NCI-H1048 (cell line): ENCODE data around the gene ZCCHC9.
"Not testable (repeated sequence)": the region's sequence is repeated elsewhere in the genome, so short reads cannot be mapped to it uniquely, and the experiment has no call there.

Source experiments
- DNase-seq: peaks from one replicate; lab custom pipeline; 2025; lab: John Stamatoyannopoulos, UW

ZCCHC9 gene

DNA sequence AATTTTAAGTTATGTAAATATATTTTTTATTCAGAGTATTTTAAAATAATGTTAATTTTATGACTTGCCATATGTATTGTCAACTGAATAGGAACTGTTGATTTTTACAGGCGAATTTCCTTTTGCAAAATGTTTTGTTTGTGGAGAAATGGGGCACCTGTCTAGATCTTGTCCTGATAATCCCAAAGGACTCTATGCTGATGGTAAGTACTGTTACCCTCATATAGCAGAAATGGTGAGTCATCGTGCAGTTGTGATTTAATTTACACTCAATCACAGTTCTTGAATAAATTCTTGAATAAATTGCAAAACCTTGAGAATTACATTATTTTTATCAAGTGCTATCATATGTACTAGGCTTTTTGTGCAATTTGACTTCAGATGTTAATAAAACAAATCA is 7.4 kb downstream of the ZCCHC9 start:
- DNase-seq, result no peak

DNA sequence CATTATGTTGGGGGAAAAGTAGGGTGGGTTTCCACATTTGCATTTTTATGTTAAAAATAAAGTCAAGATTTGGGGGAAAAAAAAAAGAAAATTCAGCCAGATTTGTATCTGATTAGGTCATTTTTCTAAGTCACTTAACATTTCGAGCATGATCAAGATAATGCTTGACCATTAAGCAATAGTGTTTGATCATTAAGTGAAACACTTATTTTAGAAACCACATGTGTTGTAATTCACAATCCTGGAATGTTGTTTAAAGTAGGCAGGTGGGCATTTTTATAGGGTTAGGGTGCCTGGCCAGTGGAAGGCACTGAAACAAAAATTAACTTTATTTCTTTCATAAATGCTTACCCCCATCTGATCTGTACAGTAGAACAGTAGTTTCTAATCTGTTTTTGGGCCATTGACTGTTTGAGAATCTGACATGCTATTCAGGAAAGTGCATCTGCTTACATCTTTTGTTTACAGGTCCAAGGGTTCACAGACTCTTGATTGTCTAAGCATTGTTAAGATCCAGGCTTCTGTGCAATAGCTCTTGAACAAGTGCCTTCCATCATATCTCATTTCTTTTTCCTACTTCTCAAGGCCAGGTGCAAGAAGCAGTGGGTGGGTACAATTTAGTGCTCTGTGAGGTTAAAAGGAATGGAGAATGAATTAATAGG is 9.1 kb downstream of the ZCCHC9 start:
- no peak for DNase-seq

DNA sequence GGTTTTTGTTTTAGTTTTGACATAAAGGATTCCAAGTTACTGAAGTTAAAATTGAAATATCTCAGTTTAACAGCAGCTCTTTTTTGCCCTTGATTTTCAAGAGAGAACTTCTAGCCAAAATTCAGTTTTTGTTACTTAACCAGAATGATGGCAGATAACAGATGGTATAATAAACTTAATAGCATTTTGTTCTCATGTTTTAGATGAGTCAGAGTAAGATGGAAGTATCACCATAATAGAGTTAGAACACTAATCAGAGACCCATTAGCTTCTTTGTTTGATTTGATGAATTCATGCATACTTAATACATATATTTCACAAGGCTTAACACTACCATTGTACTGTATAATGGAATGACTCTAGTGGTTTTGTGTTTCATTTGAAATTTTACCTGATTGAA is 11.9 kb downstream of the ZCCHC9 start:
- DNase-seq, result no peak

DNA sequence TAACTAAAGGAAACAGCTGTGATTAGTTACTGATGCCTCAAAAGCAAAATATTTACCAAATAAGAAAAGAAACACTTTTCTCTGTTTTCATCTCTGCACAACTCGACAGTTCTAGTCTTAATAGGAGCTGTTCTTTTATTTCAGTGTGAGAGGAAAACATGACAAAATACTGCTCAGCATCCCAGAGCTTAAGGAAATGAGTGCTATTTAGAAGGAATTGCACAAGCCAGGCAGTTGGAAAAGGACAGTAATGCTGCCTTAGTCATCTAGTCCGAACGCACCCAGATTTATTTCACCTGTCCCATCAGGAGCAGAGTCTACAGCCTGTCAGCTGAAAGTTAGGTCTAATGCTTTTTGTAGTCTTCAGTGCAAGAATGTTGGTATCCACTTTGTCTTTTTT is 12.3 kb downstream of the ZCCHC9 start:
- no peak for DNase-seq

DNA sequence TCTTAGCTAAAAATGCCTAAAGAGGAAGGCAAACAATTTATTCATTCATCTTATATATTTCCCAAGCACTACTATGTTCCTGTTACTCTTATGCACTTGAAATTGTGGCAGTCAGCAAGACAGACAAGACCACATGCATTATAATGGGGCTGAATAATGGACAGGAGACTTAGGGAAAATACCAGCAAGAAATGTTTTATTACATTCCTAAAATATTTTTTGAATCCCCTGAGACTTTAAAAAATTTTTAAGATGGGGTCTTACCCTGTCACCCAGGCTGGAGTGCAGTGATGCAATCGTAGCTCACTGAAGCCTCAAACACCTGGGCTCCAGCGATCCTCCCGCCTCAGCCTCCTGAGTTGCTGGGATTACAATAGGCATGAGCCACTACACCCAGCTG is 13.2 kb downstream of the ZCCHC9 start:
- DNase-seq, result no peak

DNA sequence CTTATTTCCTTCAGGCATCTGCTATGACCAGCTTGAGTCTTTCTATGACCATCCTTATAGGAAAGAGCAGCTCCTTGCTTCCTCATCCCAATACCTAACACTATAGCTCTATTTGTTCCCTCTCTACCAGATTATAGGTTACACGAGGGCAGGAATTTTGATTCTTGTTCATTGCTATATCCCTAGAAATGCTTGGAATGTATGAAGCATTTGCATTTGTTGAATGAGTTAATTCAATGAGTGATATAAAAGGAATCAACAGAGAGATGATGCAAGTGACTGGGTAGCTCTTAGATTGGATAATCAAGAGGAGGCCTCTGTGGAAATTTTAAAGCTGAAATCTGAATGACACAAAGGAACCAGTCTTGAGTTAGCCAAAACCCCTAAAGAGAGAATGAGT is 13.9 kb downstream of the ZCCHC9 start:
- no peak for DNase-seq

DNA sequence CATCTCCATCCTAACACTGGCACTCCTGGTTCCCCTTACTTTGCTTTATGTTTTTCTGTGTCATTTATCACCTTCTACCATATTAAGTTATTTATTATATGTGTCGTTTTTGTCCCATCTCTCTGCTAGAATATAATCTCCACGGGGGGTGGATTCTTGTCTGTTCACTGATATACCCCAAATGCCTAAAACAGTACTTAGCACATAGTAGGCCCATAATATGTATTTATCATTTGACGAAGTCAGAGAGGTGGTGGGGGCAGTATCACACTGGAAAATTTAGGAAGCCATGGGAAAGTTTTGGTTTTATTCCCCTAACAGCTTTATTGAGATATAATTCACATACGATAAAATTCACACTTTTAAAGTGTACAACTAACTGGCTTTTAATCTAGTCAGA is 14.4 kb downstream of the ZCCHC9 start:
- DNase-seq, result no peak

DNA sequence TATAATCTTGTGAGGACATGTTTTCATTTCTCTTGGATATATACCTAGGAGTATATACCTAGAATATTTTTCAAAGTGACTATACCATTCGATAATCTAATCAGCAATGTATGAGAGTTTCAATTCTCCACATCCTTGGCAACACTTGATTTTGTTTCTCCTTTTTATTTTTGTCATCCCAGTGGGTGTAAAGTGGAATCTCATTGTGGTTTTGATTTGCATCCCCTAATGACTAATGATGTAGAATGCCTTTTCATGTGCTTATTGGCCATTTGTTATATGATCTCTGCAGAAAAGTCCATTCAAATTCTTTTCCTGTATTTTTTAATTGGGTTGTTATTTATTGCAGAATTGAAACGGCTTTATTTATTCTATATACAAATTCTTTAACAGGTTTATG is 15.2 kb downstream of the ZCCHC9 start:
- no peak for DNase-seq

DNA sequence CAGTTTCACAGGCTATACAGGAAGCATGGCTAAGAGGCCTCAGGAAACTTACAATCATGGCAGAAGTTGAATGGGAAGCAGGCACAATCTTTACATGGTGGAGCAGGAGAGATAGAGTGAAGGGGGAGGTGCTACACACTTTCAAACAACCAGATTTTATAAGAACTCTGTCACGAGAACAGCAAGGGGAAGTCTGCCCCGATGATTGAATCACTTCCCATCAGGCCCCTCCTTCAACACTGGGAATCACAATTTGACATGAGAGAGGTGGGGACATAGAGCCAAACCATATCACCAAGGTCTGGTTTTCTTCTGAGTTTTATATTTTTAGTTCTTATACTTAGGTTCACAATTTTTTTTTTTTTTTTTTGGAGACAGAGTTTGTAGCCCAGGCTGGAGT is 16.1 kb downstream of the ZCCHC9 start:
- DNase-seq, result no peak

DNA sequence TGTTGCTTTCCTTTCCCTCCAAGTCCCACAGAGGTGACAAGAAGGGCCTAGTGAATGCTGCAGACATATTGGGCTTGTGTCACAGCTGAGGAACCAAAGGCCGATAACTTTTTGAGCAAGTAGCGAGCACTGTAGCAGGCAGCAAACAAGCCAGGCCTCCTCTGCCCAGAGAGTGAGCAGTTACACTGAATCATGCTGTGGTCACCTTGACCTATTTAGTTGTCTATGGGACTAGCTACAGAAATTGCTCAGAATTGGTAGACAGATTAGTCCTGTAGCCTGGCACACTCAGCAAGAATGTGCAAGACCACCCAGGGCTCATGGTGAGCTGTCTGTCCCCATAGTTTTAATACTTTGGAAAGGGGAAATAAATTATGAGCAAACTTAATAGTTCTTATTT is 25.2 kb downstream of the ZCCHC9 start:
- DNase-seq, result no peak

DNA sequence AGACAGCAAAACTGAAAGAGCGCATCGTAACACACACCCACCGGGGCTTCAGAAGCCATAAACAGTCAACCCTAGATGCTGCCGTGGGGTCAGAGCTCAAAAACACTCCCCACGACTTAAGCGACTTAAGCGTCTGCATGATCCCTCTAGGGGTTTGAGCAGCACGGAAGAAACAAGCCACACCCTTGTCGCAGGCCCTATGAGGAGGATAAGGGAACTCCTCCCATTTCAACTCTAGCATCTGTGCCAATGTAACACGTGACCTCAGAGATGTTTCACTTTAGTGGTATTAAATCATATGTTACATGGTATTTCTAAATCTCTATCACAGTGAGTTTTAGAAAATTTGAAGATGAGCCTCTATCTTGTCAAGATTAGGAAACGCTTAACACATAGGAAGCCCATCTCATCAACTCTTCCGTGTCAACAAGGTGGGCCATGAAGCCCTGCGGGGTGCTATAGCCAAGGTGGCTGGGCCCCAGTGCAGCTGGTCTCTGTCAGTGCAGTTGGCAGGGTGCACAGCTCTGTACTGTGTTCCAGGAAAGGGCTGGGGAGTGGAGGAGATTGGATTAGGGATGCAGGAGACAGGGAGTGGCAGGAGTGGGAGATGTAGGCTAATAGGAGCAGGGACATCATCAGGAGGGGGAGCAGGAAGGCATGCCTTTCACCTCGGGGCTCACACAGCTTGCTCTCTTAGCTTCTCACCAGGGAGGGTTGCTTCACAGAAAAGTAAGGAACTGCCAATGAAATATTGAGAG is 33.1 kb downstream of the ZCCHC9 start:
- DNase-seq, result no peak

DNA sequence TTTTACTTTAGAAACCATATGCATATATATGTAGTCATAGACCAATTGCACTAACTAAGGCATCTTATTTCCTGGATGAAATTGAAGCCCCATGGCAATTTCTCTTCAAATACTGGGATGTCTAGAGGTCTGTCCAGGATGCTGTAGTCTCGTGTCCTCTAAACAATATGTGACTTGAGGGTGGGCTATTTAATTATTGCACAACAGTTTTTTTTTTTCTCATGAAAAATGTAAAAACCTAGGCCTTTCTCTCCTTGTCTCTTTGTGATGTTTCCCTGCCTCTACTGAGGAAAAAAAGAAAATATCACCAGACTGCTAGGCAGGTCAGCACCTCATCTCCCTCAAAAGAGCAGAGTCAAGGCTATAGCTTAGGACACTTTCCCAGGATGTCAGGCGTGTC is 34.6 kb downstream of the ZCCHC9 start:
- no peak for DNase-seq

DNA sequence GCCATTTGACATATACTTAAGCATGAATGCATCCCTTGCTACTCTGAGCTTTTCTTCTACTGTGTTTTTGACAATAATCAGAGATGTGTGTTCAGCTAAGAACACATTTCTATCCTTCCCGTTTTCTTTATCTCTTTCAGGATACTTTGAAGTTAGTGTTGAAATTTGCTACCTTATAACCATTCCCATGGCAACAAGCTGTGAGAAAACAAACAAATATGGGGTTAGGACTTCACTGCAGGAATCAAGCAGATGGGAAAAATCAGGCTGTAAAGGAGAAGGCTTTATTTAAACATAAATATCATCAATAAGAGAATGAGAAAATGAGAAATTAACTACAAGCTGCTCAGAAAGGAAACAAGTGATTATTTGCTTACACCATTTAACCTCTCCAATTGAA is 35.2 kb downstream of the ZCCHC9 start:
- no peak for DNase-seq

DNA sequence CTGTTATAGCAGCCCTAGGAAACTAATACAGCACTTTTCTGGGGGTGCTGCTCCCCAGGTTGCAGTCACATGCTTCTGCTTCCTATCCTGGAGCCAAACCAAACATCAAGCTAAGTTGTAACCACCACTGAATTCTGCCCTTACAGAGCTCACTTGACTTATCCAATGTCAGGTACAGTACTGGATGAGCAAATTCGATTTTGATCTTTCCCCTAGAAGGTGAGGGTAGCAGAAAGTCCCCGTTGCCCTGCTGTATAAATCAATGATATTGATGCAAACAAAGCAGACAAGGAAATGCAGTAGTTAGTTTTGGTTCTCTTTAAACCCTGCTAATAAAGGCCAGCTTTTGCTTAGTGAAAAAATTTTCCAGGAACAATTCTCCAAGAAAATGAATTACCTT is 36.4 kb downstream of the ZCCHC9 start:
- DNase-seq, result no peak

DNA sequence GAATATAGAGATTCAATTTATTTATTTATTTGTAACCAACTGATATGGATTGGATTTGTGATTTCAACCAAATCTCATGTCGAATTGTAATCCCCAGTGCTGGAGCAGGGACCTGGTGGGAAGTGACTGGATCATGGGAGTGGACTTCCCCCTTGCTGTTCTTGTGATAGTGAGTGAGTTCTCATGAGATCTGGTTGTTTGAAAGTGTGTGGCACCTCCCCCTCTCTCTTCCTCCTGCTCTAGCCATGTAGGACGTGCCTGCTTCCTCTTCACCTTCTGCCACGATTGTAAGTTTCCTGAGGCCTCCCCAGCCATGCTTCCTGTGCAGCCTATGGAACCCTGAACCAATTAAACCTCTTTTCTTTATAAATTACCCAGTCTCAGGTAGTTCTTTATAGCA is 36.8 kb downstream of the ZCCHC9 start:
- not testable (repeated sequence) for DNase-seq

DNA sequence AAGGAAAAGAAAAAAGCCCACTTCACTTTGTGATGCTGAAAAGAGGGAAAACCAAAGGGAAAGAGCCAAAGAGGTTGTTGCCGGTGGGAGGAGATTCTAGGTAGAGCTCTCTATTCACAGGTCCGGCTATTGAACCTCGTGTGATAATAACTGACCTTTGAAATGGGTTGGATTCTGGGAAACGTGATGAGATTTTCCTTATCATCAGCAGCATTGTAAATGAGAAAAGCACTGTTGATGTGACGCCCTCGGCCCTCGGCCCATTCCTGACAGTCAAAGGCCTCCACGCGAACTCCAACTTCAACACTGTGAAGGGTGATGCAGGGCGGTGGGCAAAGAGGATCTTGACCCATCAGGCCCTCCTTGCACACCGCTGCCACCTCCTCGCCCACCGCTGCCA is 43.3 kb downstream of the ZCCHC9 start:
- DNase-seq, result no peak

DNA sequence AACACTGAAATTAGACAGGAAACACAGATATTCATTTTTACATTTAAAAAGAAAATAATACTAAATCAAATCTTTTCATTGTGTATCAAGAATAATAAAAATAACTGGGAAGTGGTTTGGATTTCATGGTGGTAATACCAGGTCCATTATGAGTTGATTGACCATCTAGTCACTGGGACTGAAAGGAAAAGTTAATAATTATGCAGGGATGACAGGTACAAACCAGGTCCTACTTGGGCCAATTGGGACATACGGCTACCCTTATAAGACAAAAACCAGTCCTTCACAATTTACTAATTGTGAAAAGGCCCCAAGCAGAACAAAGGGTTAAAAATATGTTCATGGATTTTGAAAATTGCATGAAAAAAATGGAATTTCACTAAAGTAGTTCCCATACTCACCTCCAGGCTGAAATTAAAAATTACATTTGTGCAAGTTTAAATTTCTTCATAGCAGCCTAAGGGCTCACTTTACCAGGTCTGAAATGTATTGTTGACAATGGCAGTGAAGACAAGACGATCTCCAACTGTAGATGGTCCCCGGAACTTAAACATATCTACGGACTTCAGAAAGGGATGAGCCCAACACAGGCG is 44.1 kb downstream of the ZCCHC9 start:
- no peak for DNase-seq

DNA sequence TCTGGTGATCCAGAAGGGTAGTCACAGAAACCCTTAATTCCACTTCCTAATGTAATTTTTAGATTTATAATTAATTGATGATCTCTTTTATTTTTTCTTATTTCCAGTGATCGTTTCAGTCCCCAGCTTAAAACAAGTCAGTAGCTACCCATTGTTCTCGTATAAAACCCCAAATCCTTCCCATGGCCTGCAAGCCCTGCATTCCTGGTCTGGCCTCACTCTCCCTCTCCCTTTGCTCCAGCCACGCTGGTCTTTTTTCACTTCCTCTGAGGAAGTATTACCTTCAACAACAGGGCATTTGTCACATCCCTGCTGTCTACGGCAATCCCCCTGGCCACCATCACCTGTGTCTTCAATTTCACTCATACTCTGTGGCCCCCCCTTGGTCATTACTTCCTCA is 47.8 kb downstream of the ZCCHC9 start:
- no peak for DNase-seq

DNA sequence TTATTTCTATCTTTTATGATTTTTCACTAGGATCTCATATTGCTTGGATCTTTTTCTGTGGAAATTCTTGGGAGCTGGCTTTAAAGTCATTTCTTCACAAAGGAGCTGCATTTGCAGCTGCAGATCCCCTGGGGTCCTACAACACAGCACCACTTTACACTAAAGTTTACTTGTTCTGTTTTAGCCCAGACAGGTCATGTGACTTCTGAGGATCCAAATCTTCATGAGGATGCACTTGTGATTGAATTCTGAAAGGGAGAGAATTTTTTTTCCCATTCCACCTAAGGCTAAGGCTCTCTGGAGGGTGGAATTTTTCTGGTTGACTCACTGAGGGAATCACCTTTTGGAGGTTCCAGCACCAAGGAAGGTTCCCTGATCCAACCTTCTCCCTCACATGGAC is 49.1 kb downstream of the ZCCHC9 start:
- DNase-seq, result no peak

DNA sequence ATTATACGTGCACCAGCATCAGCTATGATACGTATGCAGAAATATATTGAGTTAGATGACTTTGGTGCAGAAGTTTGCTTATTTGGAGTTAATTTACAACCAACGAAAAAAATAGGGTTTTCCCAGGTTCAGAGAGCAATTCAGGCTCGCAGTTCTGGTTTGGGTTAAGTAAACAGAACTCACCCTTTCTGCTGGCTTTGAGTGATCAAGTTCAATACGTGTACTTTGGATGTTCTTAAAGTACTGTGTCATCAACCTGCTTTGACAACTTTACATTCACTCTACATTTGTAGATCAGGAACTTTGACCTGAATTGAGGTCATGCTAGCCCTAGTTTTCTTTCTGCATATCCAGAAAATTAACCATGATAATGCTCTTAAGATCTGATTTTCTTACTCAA is 51.8 kb downstream of the ZCCHC9 start:
- DNase-seq, result no peak

DNA sequence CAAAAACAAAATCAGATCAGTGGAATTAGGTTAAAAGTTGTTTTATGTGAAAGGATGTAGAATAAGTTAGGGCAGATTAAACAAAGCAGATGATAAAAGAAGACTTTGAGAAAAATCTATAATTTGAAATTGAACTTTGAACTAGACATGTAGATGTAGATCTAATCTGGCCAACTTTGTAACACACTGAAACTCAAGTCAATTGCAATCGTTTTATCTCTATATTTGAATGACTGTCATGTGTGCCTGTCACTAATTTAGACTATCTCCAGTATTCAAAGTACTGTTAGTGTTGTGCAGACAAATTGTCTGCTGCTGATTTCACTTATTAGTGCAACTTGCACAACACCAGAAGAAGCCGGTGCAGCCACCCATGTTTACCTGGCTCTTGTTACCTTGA is 52.7 kb downstream of the ZCCHC9 start:
- no peak for DNase-seq

DNA sequence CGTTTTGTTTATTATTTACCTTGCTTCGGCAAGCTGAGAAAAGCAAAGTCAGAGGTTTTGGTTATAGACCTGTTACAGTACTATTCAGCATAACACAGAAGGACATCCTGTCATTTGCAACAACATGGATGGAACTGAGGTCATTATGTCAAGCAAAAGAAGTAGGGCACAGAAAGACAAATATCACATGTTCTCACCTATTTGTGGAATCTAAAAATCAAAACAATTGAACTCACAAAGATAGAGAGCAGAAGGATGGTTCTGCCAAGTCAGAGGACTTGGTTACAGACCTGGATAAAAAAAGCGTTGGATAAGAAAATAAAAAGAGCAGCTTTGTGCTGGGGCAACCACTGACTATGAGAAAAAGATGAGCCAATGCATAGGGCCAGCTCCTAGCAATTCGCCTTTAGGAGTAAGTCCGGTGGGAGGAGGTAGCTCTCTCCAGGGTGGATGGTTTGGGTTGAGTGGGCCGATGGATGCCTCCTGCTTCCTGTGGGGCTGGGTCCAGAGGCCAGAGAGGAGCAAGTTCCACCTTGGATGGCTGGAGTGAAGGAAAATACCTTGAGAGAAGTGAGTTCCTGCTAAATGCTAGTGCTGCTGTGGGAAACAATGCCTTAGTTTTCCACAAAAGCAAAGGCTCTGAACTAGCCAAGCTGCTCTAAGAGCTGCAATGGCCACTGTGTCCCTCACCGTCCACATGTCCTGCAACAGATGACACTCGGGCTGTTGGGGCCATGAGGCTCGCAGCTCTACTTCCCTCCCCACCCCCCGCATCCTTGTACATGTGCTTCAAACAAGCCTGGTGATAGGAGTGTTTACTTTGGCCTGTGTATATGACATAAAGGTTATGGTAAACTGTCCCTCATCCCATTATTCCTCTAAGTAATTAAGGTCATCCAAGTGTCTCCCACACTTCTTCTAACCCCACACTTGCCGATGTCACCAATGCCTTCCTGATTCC is 54.2 kb downstream of the ZCCHC9 start:
- DNase-seq, result no peak
